Naive B cell (primary cell): Measurements from ENCODE around the gene PAPLN. TPM values are rescaled to one million over a fixed set of nuclear protein-coding genes. Genes with fewer than 3 reads are reported as not detected.

Experiments used
- ATAC-seq, 2 donors: fragments of 150-1000 bp; cut with Tn5 transposase; 2 replicates each; pipeline ENCODE4 v1.10.0; 2021; ENCODE audit warnings: low read depth in 2 of 2, mild to moderate bottlenecking in 2 of 2, moderate library complexity in 2 of 2
- DNase-seq: peaks from one replicate; pipeline ENCODE4 v3.0.0; 2022
- H3K27ac Mint-ChIP-seq, 6 donors: one replicate each; pipeline ENCODE4 v1.8.0; 2020 to 2022; ENCODE audit warnings: mild to moderate bottlenecking in 6 of 6, mixed read lengths in 6 of 6, moderate library complexity in 5 of 6, inconsistent platforms in 2 of 6
- H3K27me3 Mint-ChIP-seq, 3 donors: one replicate each; pipeline ENCODE4 v1.8.0; 2021 to 2022; ENCODE audit warnings: mixed read lengths in 3 of 3, mild to moderate bottlenecking in 1 of 3
- H3K36me3 Mint-ChIP-seq, 2 donors: one replicate each; pipeline ENCODE4 v1.8.0; 2020 to 2022; ENCODE audit warnings: mixed read lengths in 2 of 2, inconsistent platforms in 1 of 2, mild to moderate bottlenecking in 1 of 2
- H3K4me1 Mint-ChIP-seq, 3 donors: one replicate each; pipeline ENCODE4 v1.8.0; 2020 to 2022; ENCODE audit warnings: mixed read lengths in 3 of 3, inconsistent platforms in 1 of 3, mild to moderate bottlenecking in 1 of 3, moderate library complexity in 1 of 3
- H3K4me3 Mint-ChIP-seq, 8 donors: one replicate each; pipeline ENCODE4 v1.8.0; 2020 to 2022; ENCODE audit warnings: mild to moderate bottlenecking in 8 of 8, mixed read lengths in 8 of 8, moderate library complexity in 8 of 8, inconsistent platforms in 2 of 8
- H3K9me3 Mint-ChIP-seq, 7 donors: one replicate each; pipeline ENCODE4 v1.8.0; 2020 to 2022; ENCODE audit warnings: mixed read lengths in 7 of 7, mild to moderate bottlenecking in 5 of 7, inconsistent platforms in 2 of 7, moderate library complexity in 1 of 7
- polyA plus RNA-seq, 6 donors: library from polyadenylated mRNA; unstranded; fragments of 300-500 nt; fragmentation: Illumina TruSeq; gene quantifications; one replicate each; pipeline ENCODE4 v1.2.3, GENCODE V29; 2021; ENCODE audit warnings: low read depth in 6 of 6

The PAPLN gene
- polyA plus RNA-seq, 6 donors from 2014 or later = 0.38 to 0.76 (median 0.59) TPM; not detected in 1

- Mint-ChIP-seq H3K27me3 (peaks cover 42 to 63% (median 57%) of the 10 kb centered on the region in 3 donors), H3K9me3 (no peaks in the 10 kb centered on the region), H3K27ac (no peak overlapping the region), H3K4me1 (peaks cover 30 to 47% (median 31%) of the 10 kb centered on the region in 3 donors), H3K4me3 (peak overlapping the region in 1 of 8 donors; percentile 9), H3K36me3 (peaks cover 0 to 9% of the 10 kb centered on the region in 2 donors)
- ATAC-seq = no peak
- no peak for DNase-seq
Measured at GRCh38 chr14:73234586-73235394, 2.5 kb upstream of the PAPLN start.

- peaks cover 34 to 55% (median 35%) of the 10 kb centered on the region in 3 donors for H3K4me1 Mint-ChIP-seq
- peak overlapping the region in 5 of 8 donors; percentile 9 to 94 (median 87) for H3K4me3 Mint-ChIP-seq
Measured at GRCh38 chr14:73235531-73236155, 1.7 kb upstream of the PAPLN start.

DNA sequence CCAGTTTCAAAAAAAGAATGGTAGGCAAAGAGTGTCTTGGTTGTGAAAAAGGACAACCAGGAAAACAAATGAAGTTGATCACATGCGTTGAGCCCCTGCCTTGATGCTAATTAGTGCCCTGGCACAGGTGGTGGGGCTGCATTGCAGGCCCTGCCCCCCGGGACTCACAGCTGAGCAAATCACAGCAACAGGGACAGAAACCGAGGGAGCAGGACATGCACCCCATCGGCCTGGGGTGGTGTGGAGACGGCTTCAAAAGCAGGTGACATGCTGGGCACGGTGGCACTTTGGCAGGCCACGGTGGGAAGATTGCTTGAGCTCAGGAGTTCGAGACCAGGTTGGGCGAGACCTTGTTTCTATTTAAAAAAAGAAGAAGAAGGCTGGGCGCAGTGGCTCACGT is 1.1 kb upstream of the PAPLN start:
- H3K27me3 Mint-ChIP-seq = peaks cover 49 to 71% (median 67%) of the 10 kb centered on the region in 3 donors

More at GRCh38 chr14:73235531-73236155, 1.7 kb upstream of the PAPLN start:
- DNase-seq (no peak), ATAC-seq (no peak)
- Mint-ChIP-seq H3K27me3 (peaks cover 44 to 70% (median 64%) of the 10 kb centered on the region in 3 donors), H3K36me3 (peaks cover 0 to 9% of the 10 kb centered on the region in 2 donors), H3K27ac (peak overlapping the region in 2 of 6 donors; percentile 3 to 63), H3K9me3 (no peaks in the 10 kb centered on the region)

GRCh38 chr14:73236752-73237218 is 521 bp upstream of the PAPLN start:
- H3K36me3 Mint-ChIP-seq = peaks cover 0 to 9% of the 10 kb centered on the region in 2 donors
- DNase-seq = no peak
- no peaks in the 10 kb centered on the region for H3K9me3 Mint-ChIP-seq
- peak in 1 of 2 donors; percentile 17 for ATAC-seq
- peaks cover 51 to 77% (median 73%) of the 10 kb centered on the region in 3 donors for H3K27me3 Mint-ChIP-seq
- H3K4me3 Mint-ChIP-seq = peak overlapping the region; percentile 66 to 94 (median 86)
- peaks cover 45 to 67% (median 47%) of the 10 kb centered on the region in 3 donors for H3K4me1 Mint-ChIP-seq
- H3K27ac Mint-ChIP-seq = peak overlapping the region in 2 of 6 donors; percentile 53 to 80

More for the DNA sequence above, 1.1 kb upstream of the PAPLN start:
- peak overlapping the region in 7 of 8 donors; percentile 28 to 94 (median 84) for H3K4me3 Mint-ChIP-seq
- H3K4me1 Mint-ChIP-seq = peaks cover 39 to 60% (median 41%) of the 10 kb centered on the region in 3 donors
- ATAC-seq (no peak), DNase-seq (no peak)
- peaks cover 0 to 9% of the 10 kb centered on the region in 2 donors for H3K36me3 Mint-ChIP-seq
- H3K9me3 Mint-ChIP-seq = no peaks in the 10 kb centered on the region
- peak overlapping the region in 1 of 6 donors; percentile 3 for H3K27ac Mint-ChIP-seq

GRCh38 chr14:73237786-73238423 is 599 bp downstream of the PAPLN start:
- Mint-ChIP-seq H3K4me3 (peak overlapping the region; percentile 63 to 92 (median 78)), H3K27ac (no peak overlapping the region), H3K36me3 (peaks cover 0 to 9% of the 10 kb centered on the region in 2 donors), H3K4me1 (peaks cover 52 to 78% (median 55%) of the 10 kb centered on the region in 3 donors), H3K9me3 (no peaks in the 10 kb centered on the region), H3K27me3 (peaks cover 56 to 80% (median 79%) of the 10 kb centered on the region in 3 donors)
- ATAC-seq (peak; percentile 16 to 23), DNase-seq (no peak)

DNA sequence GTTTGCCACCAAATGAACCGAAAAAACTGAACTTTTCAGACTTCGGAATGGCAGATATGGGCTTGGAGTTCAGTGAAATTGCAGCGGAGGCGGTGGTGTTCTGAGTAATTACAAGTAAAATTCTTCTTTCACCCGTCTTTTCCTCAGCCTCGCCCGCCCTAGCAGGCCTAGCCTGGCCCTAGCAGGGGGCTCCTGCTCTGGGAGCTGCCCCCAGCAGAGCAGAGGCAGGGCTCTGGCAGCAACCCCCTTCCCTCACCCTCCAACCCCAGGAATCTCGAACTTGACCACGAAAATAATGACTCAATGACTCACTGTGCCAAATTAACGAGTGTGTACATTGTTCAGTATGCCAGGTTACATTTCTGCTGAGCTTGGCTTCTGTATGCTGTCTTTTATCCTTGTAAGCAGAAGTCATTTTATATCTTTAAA is 1.1 kb downstream of the PAPLN start:
- Mint-ChIP-seq H3K27ac (no peak overlapping the region), H3K4me1 (peaks cover 57 to 83% (median 60%) of the 10 kb centered on the region in 3 donors), H3K36me3 (peaks cover 0 to 9% of the 10 kb centered on the region in 2 donors), H3K27me3 (peaks cover 57 to 79% (median 79%) of the 10 kb centered on the region in 3 donors), H3K9me3 (no peaks in the 10 kb centered on the region), H3K4me3 (peak overlapping the region; percentile 51 to 87 (median 68))
- no peak for ATAC-seq
- no peak for DNase-seq

- Mint-ChIP-seq H3K27ac (no peak overlapping the region), H3K4me1 (peaks cover 61 to 84% (median 65%) of the 10 kb centered on the region in 3 donors), H3K9me3 (no peaks in the 10 kb centered on the region), H3K4me3 (peak overlapping the region in 5 of 8 donors; percentile 64 to 87 (median 79)), H3K27me3 (peaks cover 54 to 77% (median 74%) of the 10 kb centered on the region in 3 donors), H3K36me3 (peaks cover 0 to 9% of the 10 kb centered on the region in 2 donors)
- ATAC-seq (peak in 1 of 2 donors; percentile 14), DNase-seq (no peak)
Measured at GRCh38 chr14:73238941-73239340, 1.6 kb downstream of the PAPLN start.

DNA sequence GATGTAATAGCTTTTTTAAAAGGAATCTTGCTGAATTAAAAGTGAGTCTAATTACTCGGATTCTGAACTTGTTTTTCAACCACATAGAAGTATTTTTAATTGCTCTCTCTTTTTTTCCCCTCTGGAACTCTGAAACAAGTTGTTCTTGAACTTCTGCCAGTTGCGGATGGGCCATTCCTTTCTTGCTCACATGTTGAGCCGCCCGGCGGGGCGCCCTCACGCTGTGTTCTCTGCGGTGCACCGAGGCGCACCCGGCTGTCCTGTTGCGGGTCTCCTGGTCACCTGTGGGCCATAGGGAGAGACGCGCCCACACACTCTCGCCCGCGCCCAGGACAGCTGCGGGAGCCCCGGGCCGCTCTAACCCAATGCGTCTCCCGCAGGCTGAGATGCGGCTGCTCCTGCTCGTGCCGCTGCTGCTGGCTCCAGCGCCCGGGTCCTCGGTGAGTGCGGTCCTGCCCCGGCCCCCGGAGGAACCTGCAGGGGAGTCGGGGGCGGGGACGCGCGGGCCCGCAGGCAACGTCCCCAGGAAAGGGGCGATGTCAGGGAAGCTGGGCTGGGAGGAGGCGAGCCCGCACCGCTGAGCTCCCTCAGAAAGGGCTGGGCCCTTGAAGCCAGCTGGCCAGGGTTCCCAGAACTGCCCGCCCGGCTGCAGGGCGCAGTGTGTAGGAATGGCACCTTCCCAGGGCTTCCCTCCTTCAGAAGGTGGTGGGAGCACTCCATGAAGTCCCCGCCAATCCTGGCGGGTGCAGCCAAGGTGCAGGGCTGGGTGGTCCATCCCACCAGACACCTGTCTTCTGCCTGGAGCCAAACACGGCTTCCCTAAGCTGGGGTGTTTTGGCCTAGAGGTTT is 2.3 kb downstream of the PAPLN start:
- H3K36me3 Mint-ChIP-seq = peaks cover 0 to 9% of the 10 kb centered on the region in 2 donors
- H3K27ac Mint-ChIP-seq = no peak overlapping the region

DNA sequence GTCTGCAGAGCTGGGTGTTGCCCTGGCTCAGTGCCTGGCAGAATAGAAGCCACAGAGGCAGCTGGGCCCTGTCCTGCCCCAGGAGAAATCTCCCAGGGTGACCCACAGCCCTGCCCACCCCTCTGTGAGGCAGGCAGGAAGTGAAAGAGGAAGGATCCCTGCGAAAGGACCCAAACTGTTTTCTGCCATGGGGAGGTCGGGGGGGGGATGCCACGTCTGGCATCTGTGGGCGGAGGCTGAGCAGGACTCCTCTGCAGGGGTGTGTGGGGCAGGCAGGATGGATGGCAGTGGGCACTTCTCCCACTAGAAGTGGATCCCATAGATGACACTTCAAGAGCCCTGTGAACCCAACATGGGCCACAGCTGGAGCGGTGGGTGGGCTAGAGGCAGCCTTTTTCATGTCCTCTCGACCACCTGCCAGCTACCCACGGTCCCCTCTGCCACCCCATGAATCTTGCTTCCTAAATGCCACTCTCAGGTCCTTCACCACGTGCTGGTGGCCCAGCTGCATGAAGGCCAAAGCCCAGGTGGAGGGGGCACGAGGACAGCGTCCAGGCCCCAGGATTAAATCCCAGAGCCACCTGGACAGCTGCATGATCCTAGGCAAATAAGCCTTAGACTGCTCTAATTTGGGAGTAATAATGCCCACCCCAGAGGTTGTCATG is 3.6 kb downstream of the PAPLN start:
- H3K36me3 Mint-ChIP-seq = peaks cover 0 to 9% of the 10 kb centered on the region in 2 donors
- H3K27ac Mint-ChIP-seq = peak overlapping the region in 1 of 6 donors; percentile 38
- no peak for DNase-seq
- peak overlapping the region in 5 of 8 donors; percentile 43 to 79 (median 59) for H3K4me3 Mint-ChIP-seq
- peak; percentile 30 to 38 for ATAC-seq
- peaks cover 61 to 86% (median 67%) of the 10 kb centered on the region in 3 donors for H3K4me1 Mint-ChIP-seq
- no peaks in the 10 kb centered on the region for H3K9me3 Mint-ChIP-seq
- H3K27me3 Mint-ChIP-seq = peaks cover 43 to 59% (median 55%) of the 10 kb centered on the region in 3 donors

More for the DNA sequence above, 2.3 kb downstream of the PAPLN start:
- ATAC-seq (no peak), DNase-seq (no peak)
- peaks cover 51 to 72% (median 68%) of the 10 kb centered on the region in 3 donors for H3K27me3 Mint-ChIP-seq
- peaks cover 61 to 87% (median 66%) of the 10 kb centered on the region in 3 donors for H3K4me1 Mint-ChIP-seq
- H3K9me3 Mint-ChIP-seq = no peaks in the 10 kb centered on the region
- H3K4me3 Mint-ChIP-seq = peak overlapping the region; percentile 51 to 87 (median 68)

DNA sequence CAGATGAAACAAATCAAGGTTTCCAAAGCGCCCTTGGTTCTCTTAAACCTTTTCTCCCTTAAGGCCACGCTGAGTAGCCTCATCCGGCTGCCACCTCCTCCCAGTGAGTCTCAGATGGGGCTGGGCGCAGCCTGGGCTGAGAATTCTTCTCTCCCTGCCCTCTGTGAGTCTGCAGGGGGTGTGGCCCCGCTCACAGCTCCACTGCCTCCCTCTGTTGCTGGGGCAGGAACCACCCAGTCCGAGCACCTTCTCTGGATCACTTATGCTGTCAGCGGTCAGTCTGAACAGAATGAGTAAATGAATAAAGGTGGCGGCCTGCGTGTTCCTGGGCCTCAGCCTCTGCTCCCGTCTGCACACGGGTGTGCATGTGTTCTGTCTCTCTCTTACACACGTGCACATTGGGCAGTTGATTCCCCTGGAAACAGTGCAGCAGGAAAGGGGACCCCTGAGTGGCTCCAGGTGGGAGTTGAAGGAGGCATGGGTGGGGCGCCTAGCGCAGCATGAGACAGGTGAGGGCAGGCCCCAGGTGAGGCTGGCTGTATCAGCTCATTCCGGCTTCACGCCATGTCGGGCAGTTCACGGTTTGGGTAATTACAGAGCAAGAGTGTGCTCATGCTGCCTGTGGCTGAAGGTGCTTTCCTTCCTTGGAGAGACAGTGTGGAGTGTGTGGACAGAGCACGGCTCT is 4.3 kb downstream of the PAPLN start:
- no peak overlapping the region for H3K27ac Mint-ChIP-seq
- H3K36me3 Mint-ChIP-seq = peaks cover 0 to 8% of the 10 kb centered on the region in 2 donors
- peak overlapping the region in 6 of 8 donors; percentile 23 to 79 (median 51) for H3K4me3 Mint-ChIP-seq
- H3K9me3 Mint-ChIP-seq = no peaks in the 10 kb centered on the region
- H3K4me1 Mint-ChIP-seq = peaks cover 60 to 86% (median 66%) of the 10 kb centered on the region in 3 donors
- ATAC-seq (no peak), DNase-seq (no peak)
- peaks cover 39 to 52% (median 48%) of the 10 kb centered on the region in 3 donors for H3K27me3 Mint-ChIP-seq

DNA sequence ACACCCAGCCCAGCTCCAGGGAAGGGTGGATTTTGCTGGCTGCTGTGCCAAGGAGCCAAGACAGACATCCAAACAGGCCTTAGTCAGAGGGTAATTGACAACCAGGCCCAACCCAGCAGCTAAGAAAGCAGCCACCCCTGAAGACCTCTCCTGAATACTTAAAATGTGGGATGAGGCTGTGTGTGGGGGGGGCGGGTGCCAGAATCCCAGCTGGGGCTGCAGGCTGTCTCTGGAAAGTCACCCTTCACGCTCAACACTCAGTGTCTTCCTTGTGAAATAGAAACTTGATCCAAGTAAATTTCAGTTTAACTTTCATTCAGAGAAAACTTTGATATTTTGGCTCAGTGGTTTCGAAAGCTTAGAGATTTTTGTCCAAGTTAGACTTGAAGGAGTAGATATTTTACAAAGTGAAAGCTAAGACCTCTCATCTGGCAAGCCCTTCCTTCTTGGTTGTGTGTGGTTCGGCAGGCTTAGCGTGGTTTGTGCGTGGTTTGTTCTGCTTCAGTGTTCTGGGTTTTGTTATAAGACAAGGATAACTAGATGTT is 5.1 kb downstream of the PAPLN start:
- peak; percentile 12 to 19 for ATAC-seq
- Mint-ChIP-seq H3K4me1 (peaks cover 60 to 86% (median 67%) of the 10 kb centered on the region in 3 donors), H3K4me3 (peak overlapping the region in 7 of 8 donors; percentile 10 to 75 (median 25)), H3K9me3 (peaks cover 0 to 4% (median 0%) of the 10 kb centered on the region in 7 donors), H3K36me3 (no peaks in the 10 kb centered on the region), H3K27ac (peak overlapping the region in 2 of 6 donors; percentile 2 to 71), H3K27me3 (peaks cover 33 to 47% (median 44%) of the 10 kb centered on the region in 3 donors)
- no peak for DNase-seq
